ENCODE data around the gene WNT1.

WNT1 gene

DNA sequence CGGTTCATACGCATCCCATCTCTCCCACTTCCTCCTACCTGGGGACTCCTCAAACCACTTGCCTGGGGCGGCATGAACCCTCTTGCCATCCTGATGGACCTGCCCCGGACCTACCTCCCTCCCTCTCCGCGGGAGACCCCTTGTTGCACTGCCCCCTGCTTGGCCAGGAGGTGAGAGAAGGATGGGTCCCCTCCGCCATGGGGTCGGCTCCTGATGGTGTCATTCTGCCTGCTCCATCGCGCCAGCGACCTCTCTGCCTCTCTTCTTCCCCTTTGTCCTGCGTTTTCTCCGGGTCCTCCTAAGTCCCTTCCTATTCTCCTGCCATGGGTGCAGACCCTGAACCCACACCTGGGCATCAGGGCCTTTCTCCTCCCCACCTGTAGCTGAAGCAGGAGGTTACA, 3.6 kb downstream of the WNT1 start:
- H3K36me3 ChIP-seq (ENCODE audit: insufficient read depth): no peaks in the 10 kb centered on the region
- H3K9ac ChIP-seq: no peak overlapping the region
- H3K27ac ChIP-seq: no peak overlapping the region
- no peak overlapping the region for H2AFZ ChIP-seq (ENCODE audit: low read depth)
- TF ChIP-seq, protein P1, sequence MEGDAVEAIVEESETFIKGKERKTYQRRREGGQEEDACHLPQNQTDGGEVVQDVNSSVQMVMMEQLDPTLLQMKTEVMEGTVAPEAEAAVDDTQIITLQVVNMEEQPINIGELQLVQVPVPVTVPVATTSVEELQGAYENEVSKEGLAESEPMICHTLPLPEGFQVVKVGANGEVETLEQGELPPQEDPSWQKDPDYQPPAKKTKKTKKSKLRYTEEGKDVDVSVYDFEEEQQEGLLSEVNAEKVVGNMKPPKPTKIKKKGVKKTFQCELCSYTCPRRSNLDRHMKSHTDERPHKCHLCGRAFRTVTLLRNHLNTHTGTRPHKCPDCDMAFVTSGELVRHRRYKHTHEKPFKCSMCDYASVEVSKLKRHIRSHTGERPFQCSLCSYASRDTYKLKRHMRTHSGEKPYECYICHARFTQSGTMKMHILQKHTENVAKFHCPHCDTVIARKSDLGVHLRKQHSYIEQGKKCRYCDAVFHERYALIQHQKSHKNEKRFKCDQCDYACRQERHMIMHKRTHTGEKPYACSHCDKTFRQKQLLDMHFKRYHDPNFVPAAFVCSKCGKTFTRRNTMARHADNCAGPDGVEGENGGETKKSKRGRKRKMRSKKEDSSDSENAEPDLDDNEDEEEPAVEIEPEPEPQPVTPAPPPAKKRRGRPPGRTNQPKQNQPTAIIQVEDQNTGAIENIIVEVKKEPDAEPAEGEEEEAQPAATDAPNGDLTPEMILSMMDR (conservative IDR thresholded peaks at IDR 0.05; ENCODE audit: low read depth, low read length): no peak
- H4K20me1 ChIP-seq (ENCODE audit: insufficient read depth): no peaks in the 10 kb centered on the region
- H3K79me2 ChIP-seq (ENCODE audit: insufficient read depth, low read depth): no peaks in the 10 kb centered on the region
- H3K4me3 ChIP-seq (IDR thresholded peaks at IDR 0.05; ENCODE audit: insufficient read depth, low read depth, low read length): no peak overlapping the region
- no peak overlapping the region for H3K4me2 ChIP-seq
- H3K4me1 ChIP-seq (ENCODE audit: low read depth, poor library complexity, severe bottlenecking): peaks cover 27% of the 10 kb centered on the region
- H3K27me3 ChIP-seq (ENCODE audit: insufficient read depth, low read depth): peaks cover 55% of the 10 kb centered on the region

DNA sequence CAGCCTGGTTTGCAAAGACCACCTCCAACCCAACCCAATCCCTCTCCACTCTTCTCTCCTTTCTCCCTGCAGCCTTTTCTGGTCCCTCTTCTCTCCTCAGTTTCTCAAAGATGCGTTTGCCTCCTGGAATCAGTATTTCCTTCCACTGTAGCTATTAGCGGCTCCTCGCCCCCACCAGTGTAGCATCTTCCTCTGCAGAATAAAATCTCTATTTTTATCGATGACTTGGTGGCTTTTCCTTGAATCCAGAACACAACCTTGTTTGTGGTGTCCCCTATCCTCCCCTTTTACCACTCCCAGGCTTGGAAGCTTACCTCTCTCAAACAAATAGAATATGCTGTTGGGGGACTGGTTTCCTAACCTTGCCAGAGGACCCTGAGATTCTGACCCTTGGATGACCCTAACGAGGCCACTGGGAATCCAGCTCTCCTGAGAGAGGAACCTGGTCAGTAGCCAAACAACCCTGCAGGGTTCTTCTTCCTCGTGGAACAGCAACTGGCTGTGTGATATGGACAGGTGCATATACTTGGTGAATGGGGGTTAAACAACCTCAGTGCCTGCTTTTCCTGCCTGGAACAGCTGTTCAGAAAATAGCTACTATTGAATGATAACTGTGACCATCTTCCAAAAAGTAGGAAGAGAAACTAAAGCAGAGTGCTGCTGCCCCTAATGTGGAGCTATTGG, 4.4 kb downstream of the WNT1 start:
- H3K4me3 ChIP-seq (IDR thresholded peaks at IDR 0.05; ENCODE audit: insufficient read depth, low read depth, low read length): no peak overlapping the region
- peaks cover 24% of the 10 kb centered on the region for H3K4me1 ChIP-seq (ENCODE audit: low read depth, poor library complexity, severe bottlenecking)
- H2AFZ ChIP-seq (ENCODE audit: low read depth): no peak overlapping the region
- no peaks in the 10 kb centered on the region for H3K36me3 ChIP-seq (ENCODE audit: insufficient read depth)
- H3K9ac ChIP-seq: no peak overlapping the region
- no peaks in the 10 kb centered on the region for H3K79me2 ChIP-seq (ENCODE audit: insufficient read depth, low read depth)
- H3K27ac ChIP-seq: no peak overlapping the region
- TF ChIP-seq, protein P1 (conservative IDR thresholded peaks at IDR 0.05; ENCODE audit: low read depth, low read length): no peak
- H4K20me1 ChIP-seq (ENCODE audit: insufficient read depth): no peaks in the 10 kb centered on the region
- H3K27me3 ChIP-seq (ENCODE audit: insufficient read depth, low read depth): peaks cover 55% of the 10 kb centered on the region
- no peak overlapping the region for H3K4me2 ChIP-seq

DNA sequence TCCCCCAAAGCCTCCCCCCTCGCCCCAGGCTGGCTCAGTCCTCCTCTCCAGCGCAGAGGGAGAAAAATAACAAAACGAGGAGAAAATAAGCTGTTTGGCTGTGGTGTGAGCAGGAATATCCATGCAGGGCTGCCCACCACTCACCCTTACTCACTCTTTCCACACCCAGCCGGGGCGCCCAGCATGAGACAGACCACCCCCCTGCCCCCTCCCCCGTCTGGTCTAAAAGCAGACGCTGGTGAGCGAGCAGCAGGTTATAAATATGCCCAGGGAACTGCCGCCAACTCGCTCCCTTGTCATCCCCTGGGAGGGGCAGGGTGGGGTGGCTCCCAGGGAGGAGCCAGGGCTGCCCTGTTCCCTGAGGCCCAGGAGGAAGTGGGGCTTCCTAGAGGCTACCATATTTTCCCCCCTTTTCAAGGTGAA, 7.4 kb downstream of the WNT1 start:
- no peaks in the 10 kb centered on the region for H3K4me1 ChIP-seq (ENCODE audit: low read depth, poor library complexity, severe bottlenecking)

DNA sequence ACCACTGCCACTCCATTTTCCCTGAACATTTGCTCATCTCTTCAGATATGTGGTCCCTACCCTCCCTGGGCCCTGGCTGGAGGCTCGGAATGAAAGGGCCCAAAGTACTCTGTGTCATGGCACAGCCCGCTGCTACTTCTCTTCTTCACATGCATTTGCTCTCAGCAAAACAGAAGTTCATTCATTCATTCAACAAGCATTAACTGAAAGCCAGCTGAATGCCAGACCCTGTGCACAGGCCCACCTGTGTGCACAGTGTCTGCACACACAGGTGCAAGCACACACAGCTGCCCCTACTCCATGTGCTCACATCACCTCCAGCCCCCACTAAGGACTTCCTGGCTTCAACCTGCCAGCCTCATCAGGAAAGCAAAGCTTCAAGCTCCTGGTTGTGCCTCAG, 7.8 kb downstream of the WNT1 start:
- TF ChIP-seq, protein P1 (conservative IDR thresholded peaks at IDR 0.05; ENCODE audit: low read depth, low read length): no peak
- Histone ChIP-seq H3K36me3 (ENCODE audit: insufficient read depth) (no peaks in the 10 kb centered on the region), H3K4me2 (no peak overlapping the region), H2AFZ (ENCODE audit: low read depth) (no peak overlapping the region), H4K20me1 (ENCODE audit: insufficient read depth) (no peaks in the 10 kb centered on the region), H3K4me1 (ENCODE audit: low read depth, poor library complexity, severe bottlenecking) (peaks cover 3% of the 10 kb centered on the region), H3K79me2 (ENCODE audit: insufficient read depth, low read depth) (no peaks in the 10 kb centered on the region), H3K4me3 (IDR thresholded peaks at IDR 0.05; ENCODE audit: insufficient read depth, low read depth, low read length) (no peak overlapping the region), H3K9ac (no peak overlapping the region), H3K27me3 (ENCODE audit: insufficient read depth, low read depth) (peaks cover 27% of the 10 kb centered on the region), H3K27ac (no peak overlapping the region)

More for the DNA sequence above, 7.4 kb downstream of the WNT1 start:
- no peak overlapping the region for H3K9ac ChIP-seq
- peaks cover 31% of the 10 kb centered on the region for H3K27me3 ChIP-seq (ENCODE audit: insufficient read depth, low read depth)
- no peaks in the 10 kb centered on the region for H4K20me1 ChIP-seq (ENCODE audit: insufficient read depth)
- no peak overlapping the region for H2AFZ ChIP-seq (ENCODE audit: low read depth)
- H3K4me3 ChIP-seq (IDR thresholded peaks at IDR 0.05; ENCODE audit: insufficient read depth, low read depth, low read length): no peak overlapping the region
- no peaks in the 10 kb centered on the region for H3K79me2 ChIP-seq (ENCODE audit: insufficient read depth, low read depth)
- no peaks in the 10 kb centered on the region for H3K36me3 ChIP-seq (ENCODE audit: insufficient read depth)
- no peak overlapping the region for H3K4me2 ChIP-seq
- TF ChIP-seq, protein P1 (conservative IDR thresholded peaks at IDR 0.05; ENCODE audit: low read depth, low read length): no peak
- H3K27ac ChIP-seq: no peak overlapping the region
